ENCODE data around the gene CCDC116.
A peak's percentile ranks its signal among the peaks of the same experiment; 100 is the strongest.
"Not testable (repeated sequence)": the region's sequence is repeated elsewhere in the genome, so short reads cannot be mapped to it uniquely, and the experiment has no call there.

Gene CCDC116

DNA sequence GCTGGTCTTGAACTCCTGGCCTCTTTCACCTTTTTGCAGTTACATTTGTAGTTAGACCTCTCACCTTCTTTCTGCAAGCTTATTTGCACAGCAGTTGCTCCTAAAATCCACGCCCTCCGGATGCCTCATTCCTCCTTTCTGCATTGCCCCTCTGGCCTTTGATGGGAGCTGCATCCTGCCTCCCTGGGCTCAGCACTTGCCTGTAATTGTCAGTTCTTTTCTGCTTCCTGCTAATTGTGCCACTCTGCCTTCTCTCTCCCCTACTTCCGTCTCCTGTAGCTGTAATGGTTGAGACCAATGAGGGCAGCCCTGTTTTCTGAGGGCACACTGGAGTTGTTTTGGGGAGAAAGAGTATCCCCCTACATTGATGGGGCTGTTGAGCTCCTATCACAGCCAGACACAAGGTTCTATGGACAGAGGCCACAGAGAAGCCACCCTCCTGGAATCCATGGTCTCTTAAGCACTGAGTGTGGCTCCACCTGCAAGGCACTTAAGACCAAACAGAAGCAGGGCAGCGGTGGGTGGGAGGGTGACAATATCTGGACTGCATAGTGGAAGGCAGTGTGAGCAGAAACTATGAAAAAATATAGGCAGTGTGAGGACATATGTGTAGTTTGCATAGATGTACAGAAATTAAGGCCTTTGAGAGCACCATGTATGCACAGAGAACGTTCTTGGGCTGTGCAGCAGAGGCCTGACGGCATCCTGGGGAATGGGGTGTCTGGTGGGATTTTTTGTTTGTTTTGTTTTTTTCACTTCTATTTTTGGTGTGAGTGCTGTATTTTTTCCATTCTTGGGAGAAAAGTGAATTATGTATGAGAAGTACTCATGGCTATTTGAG, 33.3 kb upstream of the CCDC116 start:
- no peaks in the 10 kb centered on the region for H3K9me3 Mint-ChIP-seq
- peaks cover 27% of the 10 kb centered on the region for H3K4me1 Mint-ChIP-seq (ENCODE audit: low read depth)
- peaks cover 45% of the 10 kb centered on the region for H3K36me3 Mint-ChIP-seq (ENCODE audit: low read depth)
- H3K4me3 Mint-ChIP-seq = no peak overlapping the region
- H3K27me3 Mint-ChIP-seq = no peaks in the 10 kb centered on the region
- peak overlapping the region; percentile 24 for H3K27ac Mint-ChIP-seq

DNA sequence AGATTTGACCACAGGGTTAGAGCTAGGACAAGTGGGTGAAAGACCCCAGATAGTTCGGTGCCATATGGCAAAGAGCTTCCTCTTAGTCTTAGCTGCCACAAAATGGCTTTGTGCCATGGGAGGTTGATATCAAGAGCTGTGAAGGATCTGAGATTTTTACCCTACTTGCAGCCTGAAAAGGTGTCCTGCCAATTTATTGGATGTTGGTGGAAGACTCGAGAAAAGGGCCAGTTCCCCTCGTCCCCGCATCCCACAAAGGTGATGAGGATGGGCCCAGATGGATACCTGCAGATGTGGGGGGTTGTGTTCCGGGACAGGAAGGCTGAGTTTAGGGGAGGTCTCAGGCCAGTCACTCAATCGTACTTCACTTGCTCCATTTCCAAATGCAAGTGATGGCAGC, 30.0 kb upstream of the CCDC116 start:
- H3K27ac Mint-ChIP-seq = peak overlapping the region; percentile 11
- no peak overlapping the region for H3K4me3 Mint-ChIP-seq
- peaks cover 28% of the 10 kb centered on the region for H3K36me3 Mint-ChIP-seq (ENCODE audit: low read depth)
- H3K4me1 Mint-ChIP-seq (ENCODE audit: low read depth) = peaks cover 42% of the 10 kb centered on the region
- H3K27me3 Mint-ChIP-seq = no peaks in the 10 kb centered on the region
- H3K9me3 Mint-ChIP-seq = no peaks in the 10 kb centered on the region

DNA sequence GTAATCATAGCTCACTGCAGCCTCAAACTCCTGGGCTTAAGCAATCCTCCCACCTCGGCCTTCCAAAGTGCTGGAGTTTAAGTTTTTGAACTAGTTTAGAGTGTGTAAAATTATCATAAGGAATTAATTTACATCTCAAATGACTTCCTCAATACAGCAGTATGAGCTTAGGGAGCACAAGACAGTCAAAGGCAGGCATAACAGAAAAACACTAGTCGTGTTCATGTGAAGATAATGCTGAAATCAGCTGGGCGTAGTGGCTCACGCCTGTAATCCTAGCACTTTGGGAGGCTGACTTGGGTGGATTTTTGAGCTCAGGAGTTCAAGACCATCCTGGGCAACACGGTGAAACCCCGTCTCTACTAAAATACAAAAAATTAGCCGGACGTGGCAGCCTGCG, 28.6 kb upstream of the CCDC116 start:
- Mint-ChIP-seq H3K4me1 (ENCODE audit: low read depth) (peaks cover 36% of the 10 kb centered on the region), H3K36me3 (ENCODE audit: low read depth) (peaks cover 23% of the 10 kb centered on the region), H3K27me3 (no peaks in the 10 kb centered on the region), H3K27ac (no peak overlapping the region), H3K9me3 (no peaks in the 10 kb centered on the region), H3K4me3 (no peak overlapping the region)

DNA sequence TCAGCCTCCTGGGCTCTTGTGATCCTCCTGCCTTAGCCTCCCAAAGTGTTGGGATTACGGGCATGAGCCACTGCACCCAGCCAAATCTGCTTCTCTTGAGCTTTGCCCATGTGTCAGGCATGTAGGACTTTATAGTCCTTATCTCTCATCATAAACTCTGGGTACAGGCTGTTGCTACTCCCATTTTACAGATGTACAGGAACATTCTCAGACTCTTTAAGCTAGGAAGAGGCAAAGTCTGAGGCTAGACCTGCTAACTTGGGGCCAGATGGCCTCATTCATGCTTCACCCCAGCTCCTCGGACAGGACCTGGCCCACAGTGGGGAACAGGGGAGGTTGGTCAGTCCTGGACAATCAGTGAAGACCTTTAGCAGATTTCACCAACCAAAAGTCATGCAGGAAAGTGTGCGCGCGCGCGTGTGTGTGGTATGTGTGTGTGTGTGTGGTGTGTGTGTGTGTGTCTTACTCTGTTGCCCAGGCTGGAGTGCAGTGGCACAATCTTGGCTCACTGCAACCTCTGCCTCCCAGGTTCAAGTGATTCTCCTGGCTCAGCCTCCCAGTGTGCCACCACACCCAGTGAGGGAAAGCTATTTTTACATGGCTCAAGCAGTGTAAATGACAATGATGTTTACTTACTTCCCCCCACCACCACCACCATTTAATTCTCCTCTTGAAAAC, 26.5 kb upstream of the CCDC116 start:
- no peak overlapping the region for H3K27ac Mint-ChIP-seq
- H3K4me3 Mint-ChIP-seq = no peak overlapping the region
- peaks cover 29% of the 10 kb centered on the region for H3K4me1 Mint-ChIP-seq (ENCODE audit: low read depth)
- H3K9me3 Mint-ChIP-seq = no peaks in the 10 kb centered on the region
- H3K27me3 Mint-ChIP-seq = no peaks in the 10 kb centered on the region
- H3K36me3 Mint-ChIP-seq (ENCODE audit: low read depth) = peaks cover 25% of the 10 kb centered on the region

DNA sequence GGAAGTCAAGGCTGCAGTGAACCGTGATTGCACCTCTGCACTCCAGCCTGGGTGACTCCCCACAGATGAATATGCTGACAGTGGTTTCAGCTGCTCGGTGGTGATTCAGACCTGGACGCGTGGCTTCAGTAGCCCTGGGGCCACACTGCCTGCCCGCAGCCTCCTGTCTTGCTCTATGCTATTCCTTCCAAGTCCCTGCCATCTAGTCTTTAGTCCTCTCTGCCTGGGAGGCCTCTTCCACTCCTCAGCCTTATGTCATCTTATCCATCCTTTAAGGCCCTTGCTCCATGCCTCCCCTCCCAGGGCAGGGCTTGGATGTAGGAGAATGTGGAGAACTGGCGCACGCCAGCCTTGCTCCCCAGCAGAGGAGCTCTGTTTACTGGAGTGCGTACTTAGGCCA, 25.8 kb upstream of the CCDC116 start:
- no peaks in the 10 kb centered on the region for H3K27me3 Mint-ChIP-seq

DNA sequence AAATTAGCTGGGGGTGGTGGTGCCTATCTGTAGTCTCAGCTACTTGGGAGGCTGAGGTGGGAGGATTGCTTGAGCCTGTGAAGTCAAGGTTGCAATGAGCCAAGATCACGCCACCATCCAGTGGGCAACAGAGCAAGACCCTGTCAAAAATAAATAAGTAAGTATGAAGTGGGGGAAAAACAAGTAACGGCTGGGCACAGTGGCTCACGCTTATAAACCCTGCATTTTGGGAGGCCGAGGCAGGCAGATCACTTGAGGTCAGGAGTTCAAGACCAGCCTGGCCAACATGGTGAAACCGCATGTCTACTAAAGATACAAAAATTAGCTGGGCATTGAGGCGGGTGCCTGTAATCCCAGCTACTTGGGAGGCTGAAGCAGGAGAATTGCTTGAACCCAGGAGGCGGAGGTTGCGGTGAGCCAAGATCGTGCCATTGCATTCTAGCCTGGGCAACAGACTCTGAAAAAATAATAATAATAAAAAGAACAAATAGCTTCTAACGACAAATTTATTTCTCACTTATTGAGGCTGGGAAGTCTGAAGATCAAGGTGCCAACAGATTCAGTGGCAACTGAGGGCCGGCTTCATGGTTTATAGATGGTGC, 22.9 kb upstream of the CCDC116 start:
- Mint-ChIP-seq H3K36me3 (ENCODE audit: low read depth) (peaks cover 39% of the 10 kb centered on the region), H3K4me1 (ENCODE audit: low read depth) (peaks cover 31% of the 10 kb centered on the region)
- not testable (repeated sequence) for H3K4me3 Mint-ChIP-seq, H3K27ac Mint-ChIP-seq, H3K9me3 Mint-ChIP-seq, H3K27me3 Mint-ChIP-seq

More for the DNA sequence above, 25.8 kb upstream of the CCDC116 start:
- peak overlapping the region; percentile 61 for H3K27ac Mint-ChIP-seq
- H3K36me3 Mint-ChIP-seq (ENCODE audit: low read depth) = peaks cover 31% of the 10 kb centered on the region
- peaks cover 32% of the 10 kb centered on the region for H3K4me1 Mint-ChIP-seq (ENCODE audit: low read depth)
- H3K9me3 Mint-ChIP-seq = no peaks in the 10 kb centered on the region
- no peak overlapping the region for H3K4me3 Mint-ChIP-seq

DNA sequence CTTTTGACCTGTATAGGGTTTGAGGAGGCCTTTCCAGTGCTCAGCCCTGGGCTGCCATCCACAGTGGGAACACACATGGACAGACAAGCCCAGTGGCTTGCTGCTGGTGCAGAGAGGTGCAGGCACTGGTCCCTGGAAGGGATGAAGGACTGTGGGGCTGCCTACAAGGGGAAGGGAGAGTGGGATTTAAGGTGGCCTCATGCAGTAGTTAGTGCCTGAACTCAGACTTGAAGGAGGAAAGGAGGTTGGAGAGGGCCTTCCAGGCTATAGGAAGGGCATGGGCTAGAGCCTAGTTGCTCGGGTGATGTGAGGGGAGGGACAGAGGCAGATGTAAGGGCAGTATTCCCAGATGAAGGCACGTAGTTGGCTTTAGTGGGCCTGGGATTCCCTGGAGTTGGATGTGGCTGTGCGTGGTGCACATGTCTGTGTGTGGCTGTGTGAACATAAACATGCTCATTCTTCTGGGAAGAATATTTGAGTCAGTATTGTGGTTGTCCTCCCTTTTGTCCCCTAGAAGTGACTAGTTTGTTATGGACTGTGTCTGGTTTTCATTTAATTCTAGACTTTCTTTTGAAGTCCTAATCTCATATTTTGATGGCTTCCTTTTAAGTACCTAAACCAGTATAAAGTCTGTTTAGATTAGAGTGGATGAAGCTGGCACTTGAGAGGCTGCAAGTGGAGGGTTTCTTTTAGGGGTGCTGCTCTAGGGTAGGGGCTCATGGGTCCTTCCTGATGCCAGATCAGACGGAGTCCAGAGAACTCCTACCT, 21.2 kb upstream of the CCDC116 start:
- peaks cover 31% of the 10 kb centered on the region for H3K4me1 Mint-ChIP-seq (ENCODE audit: low read depth)
- H3K9me3 Mint-ChIP-seq = no peaks in the 10 kb centered on the region
- H3K27ac Mint-ChIP-seq = peak overlapping the region; percentile 75
- no peak overlapping the region for H3K4me3 Mint-ChIP-seq
- peaks cover 47% of the 10 kb centered on the region for H3K36me3 Mint-ChIP-seq (ENCODE audit: low read depth)
- no peaks in the 10 kb centered on the region for H3K27me3 Mint-ChIP-seq

DNA sequence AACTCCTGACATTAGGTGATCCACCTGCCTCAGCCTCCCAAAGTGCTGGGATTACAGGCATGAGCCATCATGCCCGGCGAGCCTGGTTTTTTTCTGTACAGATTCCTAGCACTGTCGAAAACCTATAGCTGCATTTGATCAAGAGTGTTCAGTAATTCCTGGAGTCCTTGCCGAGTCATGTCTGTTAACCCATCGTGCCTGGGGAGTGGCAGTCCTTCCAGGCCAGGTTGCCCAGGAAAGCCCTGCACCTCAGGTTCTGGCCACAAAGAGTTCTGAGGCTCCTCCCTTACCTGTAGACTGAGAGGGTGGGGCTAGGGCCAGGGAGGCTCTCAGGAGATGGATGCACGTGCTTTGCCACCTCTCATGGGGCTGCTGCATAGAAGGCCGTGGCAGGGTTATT, 19.7 kb upstream of the CCDC116 start:
- no peak overlapping the region for H3K27ac Mint-ChIP-seq
- no peaks in the 10 kb centered on the region for H3K9me3 Mint-ChIP-seq
- no peak overlapping the region for H3K4me3 Mint-ChIP-seq
- H3K27me3 Mint-ChIP-seq = no peaks in the 10 kb centered on the region
- peaks cover 19% of the 10 kb centered on the region for H3K4me1 Mint-ChIP-seq (ENCODE audit: low read depth)
- peaks cover 46% of the 10 kb centered on the region for H3K36me3 Mint-ChIP-seq (ENCODE audit: low read depth)

DNA sequence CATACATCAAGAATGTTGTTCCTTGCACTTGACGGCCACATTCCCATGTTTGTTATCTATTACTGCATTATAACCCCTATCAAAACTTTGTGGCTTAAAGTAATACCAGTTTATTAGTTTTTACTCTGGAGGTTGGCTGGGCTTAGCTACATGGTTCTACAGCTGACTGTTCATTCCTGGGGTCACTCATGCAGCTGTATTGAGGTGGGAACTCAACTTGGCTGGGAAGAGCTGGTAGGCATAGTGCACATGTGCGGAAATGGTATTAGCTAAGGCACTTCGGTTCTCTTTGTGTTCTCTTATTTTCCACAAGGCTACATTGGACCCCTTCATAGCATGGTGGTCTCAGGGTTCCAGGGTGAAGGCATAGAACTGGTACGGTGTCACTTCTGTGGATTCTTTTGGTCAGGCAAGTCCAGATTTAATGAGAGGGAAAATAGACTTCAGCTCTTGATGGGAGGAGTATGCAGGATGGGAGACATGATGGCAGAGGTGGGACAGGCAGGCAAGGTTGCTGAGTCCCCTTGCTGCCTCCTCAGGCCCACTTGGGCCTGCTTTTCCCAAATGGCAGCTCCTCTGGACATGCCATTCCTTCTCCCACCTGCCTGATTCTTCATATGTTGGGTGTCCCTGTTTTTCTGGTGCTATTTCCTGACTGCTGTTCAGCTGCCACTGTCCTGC, 18.9 kb upstream of the CCDC116 start:
- H3K9me3 Mint-ChIP-seq = no peaks in the 10 kb centered on the region
- peaks cover 45% of the 10 kb centered on the region for H3K36me3 Mint-ChIP-seq (ENCODE audit: low read depth)
- H3K4me1 Mint-ChIP-seq (ENCODE audit: low read depth) = peaks cover 19% of the 10 kb centered on the region
- no peak overlapping the region for H3K4me3 Mint-ChIP-seq
- H3K27me3 Mint-ChIP-seq = no peaks in the 10 kb centered on the region
- H3K27ac Mint-ChIP-seq = no peak overlapping the region

DNA sequence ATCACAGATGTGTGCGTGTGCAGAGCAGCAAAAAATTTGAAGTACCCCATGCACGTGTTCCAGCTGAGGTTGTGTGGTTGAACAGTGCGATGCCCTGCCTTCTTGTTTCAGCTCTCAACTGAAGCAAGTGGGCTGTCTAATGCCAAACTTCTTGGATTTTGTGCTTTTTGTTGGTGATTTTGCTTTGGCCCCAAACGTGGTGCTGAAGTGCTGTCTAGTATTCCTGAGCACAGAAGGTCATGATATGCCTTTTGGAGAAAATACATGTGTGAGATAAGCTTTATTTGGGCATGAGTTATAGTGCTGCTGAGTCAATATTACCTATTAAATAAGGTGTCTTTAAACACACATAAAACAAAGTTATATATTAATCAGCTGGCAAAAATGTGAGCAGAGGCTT, 16.8 kb upstream of the CCDC116 start:
- H3K27me3 Mint-ChIP-seq = no peaks in the 10 kb centered on the region
- no peak overlapping the region for H3K4me3 Mint-ChIP-seq
- no peaks in the 10 kb centered on the region for H3K9me3 Mint-ChIP-seq
- peaks cover 19% of the 10 kb centered on the region for H3K4me1 Mint-ChIP-seq (ENCODE audit: low read depth)
- H3K36me3 Mint-ChIP-seq (ENCODE audit: low read depth) = peaks cover 43% of the 10 kb centered on the region
- no peak overlapping the region for H3K27ac Mint-ChIP-seq

DNA sequence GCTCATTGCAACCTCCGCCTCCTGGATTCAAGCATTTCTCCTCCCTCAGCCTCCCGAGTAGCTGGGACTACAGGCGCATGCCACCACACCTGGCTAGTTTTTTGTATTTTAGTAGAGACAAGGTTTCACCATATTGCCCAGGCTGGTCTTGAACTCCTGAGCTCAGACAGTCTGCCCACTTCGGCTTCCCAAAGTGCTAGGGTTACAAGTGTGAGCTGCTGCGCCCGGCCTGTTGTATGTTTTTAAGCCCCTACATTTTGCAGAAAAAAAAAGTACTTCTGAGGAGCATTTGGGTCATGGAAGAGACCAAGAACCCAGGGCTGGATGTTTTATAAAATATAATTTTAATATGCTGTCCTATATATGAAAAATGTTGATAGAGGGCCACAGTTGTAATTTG, 15.2 kb upstream of the CCDC116 start:
- peaks cover 16% of the 10 kb centered on the region for H3K4me1 Mint-ChIP-seq (ENCODE audit: low read depth)
- H3K27me3 Mint-ChIP-seq, H3K27ac Mint-ChIP-seq, H3K4me3 Mint-ChIP-seq, H3K9me3 Mint-ChIP-seq: not testable (repeated sequence)
- peaks cover 41% of the 10 kb centered on the region for H3K36me3 Mint-ChIP-seq (ENCODE audit: low read depth)

DNA sequence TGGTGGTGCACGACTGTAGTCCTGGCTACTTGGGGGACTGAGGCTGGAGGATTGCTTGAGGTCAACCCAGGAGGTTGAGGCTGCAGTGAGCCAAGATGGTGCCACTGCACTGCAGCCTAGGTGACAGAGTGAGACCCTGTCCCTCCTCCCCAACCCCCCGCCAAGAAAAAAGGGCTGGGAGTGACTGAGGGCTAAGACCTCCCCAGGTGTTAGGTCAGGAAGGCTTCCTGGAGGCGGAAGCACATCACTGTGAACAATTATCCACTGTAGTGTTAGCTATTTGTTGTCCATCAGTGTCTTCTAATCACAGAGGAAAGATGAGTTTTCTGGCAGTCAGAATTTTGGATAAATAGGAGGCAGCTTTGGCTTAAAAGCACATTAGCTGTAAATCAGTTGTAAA, 11.5 kb upstream of the CCDC116 start:
- no peak overlapping the region for H3K4me3 Mint-ChIP-seq
- H3K27me3 Mint-ChIP-seq = no peaks in the 10 kb centered on the region
- H3K4me1 Mint-ChIP-seq (ENCODE audit: low read depth) = peaks cover 12% of the 10 kb centered on the region
- H3K36me3 Mint-ChIP-seq (ENCODE audit: low read depth) = peaks cover 18% of the 10 kb centered on the region
- H3K9me3 Mint-ChIP-seq = no peaks in the 10 kb centered on the region
- H3K27ac Mint-ChIP-seq = no peak overlapping the region

DNA sequence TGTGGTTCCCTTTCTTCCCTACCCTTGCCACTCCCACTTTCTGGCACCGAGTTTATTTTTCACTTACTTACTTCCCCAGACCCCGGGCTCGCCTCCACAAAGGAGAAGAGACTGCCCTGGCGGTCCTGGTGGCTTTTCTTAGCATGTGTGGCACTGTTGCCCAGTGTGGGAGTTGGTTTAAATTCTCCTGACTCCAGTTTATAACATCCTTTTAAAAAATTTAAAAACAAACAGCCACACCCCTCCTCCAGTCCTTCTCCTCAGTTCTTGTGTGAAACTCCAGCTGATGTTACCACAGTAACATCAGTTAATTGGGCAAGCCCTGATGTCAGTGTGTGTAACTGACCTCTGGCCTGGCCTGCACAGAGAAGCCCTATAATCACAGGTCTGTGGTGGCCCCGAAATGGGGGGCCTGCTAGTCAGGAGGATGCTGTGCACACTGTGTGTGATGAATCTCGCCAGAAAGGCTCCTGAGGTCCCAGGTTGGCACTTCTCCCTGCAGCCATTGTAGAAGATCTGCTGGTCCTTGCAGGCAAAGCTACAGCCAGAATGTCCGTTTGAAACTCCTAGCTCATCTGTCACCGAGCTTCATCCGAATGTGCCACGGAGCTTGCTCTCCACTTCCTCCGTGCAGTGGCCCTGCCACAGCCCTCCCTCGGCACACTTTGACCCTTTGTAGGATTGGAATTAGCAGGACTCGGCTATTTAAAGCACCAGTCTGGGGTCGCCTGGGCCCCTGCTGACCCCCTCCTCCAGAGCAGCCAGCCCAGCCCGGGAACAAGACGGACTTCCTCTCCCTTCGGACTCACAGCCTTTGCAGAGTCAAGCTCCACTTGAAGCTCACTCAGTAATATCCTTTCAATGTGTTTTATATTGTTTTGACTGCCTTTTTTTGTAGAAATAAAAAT, 10.3 kb upstream of the CCDC116 start:
- Mint-ChIP-seq H3K4me1 (ENCODE audit: low read depth) (peaks cover 22% of the 10 kb centered on the region), H3K4me3 (no peak overlapping the region), H3K27ac (no peak overlapping the region), H3K27me3 (no peaks in the 10 kb centered on the region), H3K36me3 (ENCODE audit: low read depth) (peaks cover 25% of the 10 kb centered on the region), H3K9me3 (no peaks in the 10 kb centered on the region)

Data from stimulated activated naive CD8-positive, alpha-beta T cell treated with anti-CD3 and anti-CD28 coated beads, Interleukin-15, Interleukin-2, amounts not matched to agents 100 ng/mL and 50 ng/mL, for 24 hours (primary cell).